ENCODE results near the gene CFTR.

Gene CFTR

DNA sequence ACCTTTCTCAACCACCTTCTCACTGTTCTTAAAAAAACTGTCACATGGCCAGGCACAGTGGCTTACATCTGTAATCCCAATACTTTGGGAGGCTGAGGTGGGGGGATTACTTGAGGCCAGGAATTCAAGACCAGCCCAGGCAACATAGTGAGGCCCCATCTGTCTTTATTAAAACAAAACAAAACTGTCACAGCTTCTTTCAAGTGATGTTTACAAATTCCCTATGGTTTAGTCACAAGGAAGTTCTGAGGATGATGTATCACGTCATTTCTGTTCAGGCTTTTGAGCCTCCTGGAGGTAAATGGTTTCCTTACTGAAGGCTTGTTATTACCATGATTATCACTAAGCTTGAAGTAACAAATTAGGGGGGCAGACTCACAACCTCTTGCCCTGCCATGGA lies 186.2 kb downstream of the CFTR start (continued):
- TF ChIP-seq, protein P1, sequence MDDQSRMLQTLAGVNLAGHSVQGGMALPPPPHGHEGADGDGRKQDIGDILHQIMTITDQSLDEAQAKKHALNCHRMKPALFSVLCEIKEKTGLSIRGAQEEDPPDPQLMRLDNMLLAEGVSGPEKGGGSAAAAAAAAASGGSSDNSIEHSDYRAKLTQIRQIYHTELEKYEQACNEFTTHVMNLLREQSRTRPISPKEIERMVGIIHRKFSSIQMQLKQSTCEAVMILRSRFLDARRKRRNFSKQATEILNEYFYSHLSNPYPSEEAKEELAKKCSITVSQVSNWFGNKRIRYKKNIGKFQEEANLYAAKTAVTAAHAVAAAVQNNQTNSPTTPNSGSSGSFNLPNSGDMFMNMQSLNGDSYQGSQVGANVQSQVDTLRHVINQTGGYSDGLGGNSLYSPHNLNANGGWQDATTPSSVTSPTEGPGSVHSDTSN (CRISPR knock-in tag; IDR thresholded peaks at IDR 0.05) = no peak
- TF ChIP-seq IKZF3 (tag by site-specific recombination; IDR thresholded peaks at IDR 0.05) (no peak), FEZF1 (tag by site-specific recombination; IDR thresholded peaks at IDR 0.05) (no peak), ZNF335 (tag by site-specific recombination; conservative IDR thresholded peaks at IDR 0.05) (no peak), ZNF146 (tag by site-specific recombination; IDR thresholded peaks at IDR 0.05) (no peak), ZNF274 (IDR thresholded peaks at IDR 0.05; ENCODE audit: low read length) (no peak), ZNF274 (tag by site-specific recombination; IDR thresholded peaks at IDR 0.05; ENCODE audit: borderline replicate concordance) (no peak), ZNF214 (tag by site-specific recombination; IDR thresholded peaks at IDR 0.05; ENCODE audit: borderline replicate concordance) (no peak), ZNF580 (tag by site-specific recombination; IDR thresholded peaks at IDR 0.05) (no peak), BCL11B (tag by site-specific recombination; IDR thresholded peaks at IDR 0.05; ENCODE audit: low read depth) (no peak), ZNF426 (tag by site-specific recombination; IDR thresholded peaks at IDR 0.05) (no peak)

DNA sequence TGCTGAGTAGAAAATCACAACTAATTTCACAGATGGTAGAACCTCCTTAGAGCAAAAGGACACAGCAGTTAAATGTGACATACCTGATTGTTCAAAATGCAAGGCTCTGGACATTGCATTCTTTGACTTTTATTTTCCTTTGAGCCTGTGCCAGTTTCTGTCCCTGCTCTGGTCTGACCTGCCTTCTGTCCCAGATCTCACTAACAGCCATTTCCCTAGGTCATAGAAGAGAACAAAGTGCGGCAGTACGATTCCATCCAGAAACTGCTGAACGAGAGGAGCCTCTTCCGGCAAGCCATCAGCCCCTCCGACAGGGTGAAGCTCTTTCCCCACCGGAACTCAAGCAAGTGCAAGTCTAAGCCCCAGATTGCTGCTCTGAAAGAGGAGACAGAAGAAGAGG lies 186.9 kb downstream of the CFTR start:
- no peaks in the 10 kb centered on the region for H3K4me1 ChIP-seq (ENCODE audit: control insufficient read depth, insufficient read depth, low read length)
- no peak overlapping the region for H3K27ac ChIP-seq (ENCODE audit: extremely low read depth, low read depth, low read length)
- no peaks in the 10 kb centered on the region for H3K9me3 ChIP-seq (ENCODE audit: control insufficient read depth, insufficient read depth, low read depth, low read length)
- TF ChIP-seq ZNF501 (tag by site-specific recombination; IDR thresholded peaks at IDR 0.05) (no peak), ZNF776 (tag by site-specific recombination; IDR thresholded peaks at IDR 0.05; ENCODE audit: borderline replicate concordance) (no peak), PRDM4 (tag by site-specific recombination; IDR thresholded peaks at IDR 0.05) (no peak), ZNF292 (tag by site-specific recombination; IDR thresholded peaks at IDR 0.05; ENCODE audit: borderline replicate concordance, low read depth) (no peak), ZNF548 (tag by site-specific recombination; IDR thresholded peaks at IDR 0.05) (no peak), ZNF157 (tag by site-specific recombination; IDR thresholded peaks at IDR 0.05) (no peak), ZNF239 (tag by site-specific recombination; IDR thresholded peaks at IDR 0.05) (no peak), ZNF16 (tag by site-specific recombination; IDR thresholded peaks at IDR 0.05; ENCODE audit: low read depth) (no peak), ZNF639 (tag by site-specific recombination; IDR thresholded peaks at IDR 0.05) (no peak), ZFHX2 (tag by site-specific recombination; conservative IDR thresholded peaks at IDR 0.05) (no peak), ZNF791 (tag by site-specific recombination; IDR thresholded peaks at IDR 0.05) (no peak), ZNF777 (tag by site-specific recombination; IDR thresholded peaks at IDR 0.05; ENCODE audit: borderline replicate concordance) (no peak), MEIS1 (CRISPR knock-in tag; IDR thresholded peaks at IDR 0.05; ENCODE audit: borderline replicate concordance) (no peak), ZNF274 (IDR thresholded peaks at IDR 0.05; ENCODE audit: low read length) (no peak), ZNF274 (tag by site-specific recombination; IDR thresholded peaks at IDR 0.05; ENCODE audit: borderline replicate concordance) (no peak), ZNF704 (tag by site-specific recombination; IDR thresholded peaks at IDR 0.05) (no peak), ZNF18 (tag by site-specific recombination; IDR thresholded peaks at IDR 0.05) (no peak), OSR2 (tag by site-specific recombination; IDR thresholded peaks at IDR 0.05) (no peak)
- TF ChIP-seq, protein P2, sequence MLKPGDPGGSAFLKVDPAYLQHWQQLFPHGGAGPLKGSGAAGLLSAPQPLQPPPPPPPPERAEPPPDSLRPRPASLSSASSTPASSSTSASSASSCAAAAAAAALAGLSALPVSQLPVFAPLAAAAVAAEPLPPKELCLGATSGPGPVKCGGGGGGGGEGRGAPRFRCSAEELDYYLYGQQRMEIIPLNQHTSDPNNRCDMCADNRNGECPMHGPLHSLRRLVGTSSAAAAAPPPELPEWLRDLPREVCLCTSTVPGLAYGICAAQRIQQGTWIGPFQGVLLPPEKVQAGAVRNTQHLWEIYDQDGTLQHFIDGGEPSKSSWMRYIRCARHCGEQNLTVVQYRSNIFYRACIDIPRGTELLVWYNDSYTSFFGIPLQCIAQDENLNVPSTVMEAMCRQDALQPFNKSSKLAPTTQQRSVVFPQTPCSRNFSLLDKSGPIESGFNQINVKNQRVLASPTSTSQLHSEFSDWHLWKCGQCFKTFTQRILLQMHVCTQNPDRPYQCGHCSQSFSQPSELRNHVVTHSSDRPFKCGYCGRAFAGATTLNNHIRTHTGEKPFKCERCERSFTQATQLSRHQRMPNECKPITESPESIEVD (tag by site-specific recombination; IDR thresholded peaks at IDR 0.05) = no peak
- CTCF ChIA-PET = interaction anchor here (0.6 to 1.1 kb wide), 5 partner anchors 10 to 279 kb away, joined by 3 to 4 read pairs (median 3); no protein-coding TSS in a partner anchor
- POLR2A ChIA-PET = no interaction called here
- no peaks in the 10 kb centered on the region for H3K36me3 ChIP-seq (ENCODE audit: control insufficient read depth in 2 of 2, insufficient read depth in 1 of 2, low read length in 2 of 2)
- no peak overlapping the region for H3K4me3 ChIP-seq (ENCODE audit: low read depth, low read length)
